Measurements from ENCODE around the gene GPR156. TPM values are rescaled to one million over a fixed set of nuclear protein-coding genes. Genes with fewer than 3 reads are reported as not detected.

The GPR156 gene
- total and polyA plus RNA-seq, 9 of the 15 experiments (the other 6 are each of a cell fraction or from before 2014, with no cell fraction given), result 0.07 to 0.14 (median 0.12) TPM; not detected in 5

- ChIA-PET CTCF (ENCODE audit: low intra/inter-chr PET ratio) (no interaction called here), POLR2A (no interaction called here)
- no peaks in the 10 kb centered on the region for H3K36me3 ChIP-seq (ENCODE audit: control insufficient read depth, insufficient read depth, low read length)
- no peaks in the 10 kb centered on the region for H3K79me2 ChIP-seq (ENCODE audit: control insufficient read depth, insufficient read depth, low read length)
- in situ Hi-C loops (cut with MboI), result no loop called here
- no peak overlapping the region for H2AFZ ChIP-seq (ENCODE audit: low read depth, low read length)
- FAIRE-seq (no peak), DNase-seq (ENCODE audit: extremely low read depth in 1 of 4, low spot score in 3 of 4) (no peak), ATAC-seq (no peak)
- H3K9ac ChIP-seq (ENCODE audit: insufficient read depth in 1 of 2, low read depth in 2 of 2, low read length in 2 of 2), result no peak overlapping the region
- H3K9me1 ChIP-seq (ENCODE audit: control insufficient read depth, insufficient read depth, low read length), result no peaks in the 10 kb centered on the region
- H3K27me3 ChIP-seq (ENCODE audit: control insufficient read depth in 2 of 2, insufficient read depth in 2 of 2, low read length in 2 of 2), result peaks cover 6 to 20% of the 10 kb centered on the region in 2 experiments; a peak in 4 of 5 replicates
- H3K4me1 ChIP-seq (replicated peaks in 1 of 2; ENCODE audit: control insufficient read depth in 2 of 2, insufficient read depth in 2 of 2, low read length in 2 of 2), result 0 out of 5 replicates have a peak, but pooled peaks cover 0 to 4% of the 10 kb centered on the region in 2 experiments
- H3K4me2 ChIP-seq (ENCODE audit: insufficient read depth, low read length), result no peak overlapping the region
- H4K20me1 ChIP-seq (replicated peaks; ENCODE audit: control insufficient read depth, insufficient read depth, low read length), result no peaks in the 10 kb centered on the region
- no peak overlapping the region for H3K27ac ChIP-seq (ENCODE audit: extremely low read depth, low read depth, low read length)
- BruUV-seq (replicated peaks), result no TSS peak
- no peaks in the 10 kb centered on the region for H3K9me3 ChIP-seq (replicated peaks; ENCODE audit: control insufficient read depth, insufficient read depth, low read depth, low read length)
- no peak for TF ChIP-seq CHD4 (IDR thresholded peaks at IDR 0.05; ENCODE audit: insufficient read depth, insufficient replicate concordance, low read depth, low read length, poor library complexity, severe bottlenecking)
- TF ChIP-seq NR2C2 (CRISPR knock-in tag; IDR thresholded peaks at IDR 0.05), result no peak
- TF ChIP-seq NR2C2 (tag; IDR thresholded peaks at IDR 0.05), result no peak
- no peak for TF ChIP-seq RFX1 (IDR thresholded peaks at IDR 0.05)
- H3K4me3 ChIP-seq, result no peak overlapping the region
- intact Hi-C loops (cut with micrococcal nuclease), result no loop called here
These were observed 121.2 kb downstream of the GPR156 start for GRCh38 chr3:120163816-120164215.

DNA sequence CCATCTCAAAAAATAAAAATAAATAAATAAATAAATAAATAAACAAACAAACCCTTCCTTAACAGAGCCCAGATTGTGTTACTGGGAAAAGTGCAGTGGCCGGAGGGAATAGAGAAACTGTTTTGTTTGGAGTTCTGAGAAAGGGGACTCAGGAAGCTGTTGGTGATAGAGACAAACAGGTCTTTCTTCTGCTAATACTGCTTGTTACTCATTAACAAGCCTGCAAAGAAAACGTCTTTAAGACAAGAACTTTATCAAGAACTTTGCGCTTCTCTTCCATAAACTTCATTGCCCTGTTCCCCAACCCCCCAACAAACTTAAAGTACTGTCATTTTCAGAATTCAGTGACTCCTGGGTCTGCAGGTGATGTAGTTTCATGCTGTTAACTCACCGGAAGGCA lies 122.0 kb downstream of the GPR156 start:
- no TSS peak for BruUV-seq (replicated peaks)
- ChIA-PET CTCF (ENCODE audit: low intra/inter-chr PET ratio) (no interaction called here), POLR2A (no interaction called here)
- Histone ChIP-seq H3K9me1 (ENCODE audit: control insufficient read depth, insufficient read depth, low read length) (no peaks in the 10 kb centered on the region), H3K9me3 (replicated peaks; ENCODE audit: control insufficient read depth, insufficient read depth, low read depth, low read length) (no peaks in the 10 kb centered on the region), H3K79me2 (ENCODE audit: control insufficient read depth, insufficient read depth, low read length) (no peaks in the 10 kb centered on the region), H3K4me2 (ENCODE audit: insufficient read depth, low read length) (no peak overlapping the region), H3K9ac (ENCODE audit: insufficient read depth in 1 of 2, low read depth in 2 of 2, low read length in 2 of 2) (no peak overlapping the region), H2AFZ (ENCODE audit: low read depth, low read length) (no peak overlapping the region), H4K20me1 (replicated peaks; ENCODE audit: control insufficient read depth, insufficient read depth, low read length) (no peaks in the 10 kb centered on the region), H3K4me1 (replicated peaks in 1 of 2; ENCODE audit: control insufficient read depth in 2 of 2, insufficient read depth in 2 of 2, low read length in 2 of 2) (0 out of 5 replicates have a peak, but pooled peaks cover 0 to 4% of the 10 kb centered on the region in 2 experiments), H3K4me3 (no peak overlapping the region), H3K27ac (ENCODE audit: extremely low read depth, low read depth, low read length) (no peak overlapping the region), H3K27me3 (ENCODE audit: control insufficient read depth in 2 of 2, insufficient read depth in 2 of 2, low read length in 2 of 2) (peaks cover 6 to 12% of the 10 kb centered on the region in 2 experiments; a peak in 4 of 5 replicates), H3K36me3 (ENCODE audit: control insufficient read depth, insufficient read depth, low read length) (no peaks in the 10 kb centered on the region)
- intact Hi-C loops (cut with micrococcal nuclease), result no loop called here
- no peak for DNase-seq (ENCODE audit: extremely low read depth in 1 of 4, low spot score in 3 of 4)
- 6% methylated on average over 4 of the region's 4 CpGs for WGBS (ENCODE audit: insufficient coverage, low coverage, missing lambda C conversion rate)
- no peak for ATAC-seq
- no peak for FAIRE-seq
- in situ Hi-C loops (cut with MboI), result no loop called here
- TF ChIP-seq, protein P1, sequence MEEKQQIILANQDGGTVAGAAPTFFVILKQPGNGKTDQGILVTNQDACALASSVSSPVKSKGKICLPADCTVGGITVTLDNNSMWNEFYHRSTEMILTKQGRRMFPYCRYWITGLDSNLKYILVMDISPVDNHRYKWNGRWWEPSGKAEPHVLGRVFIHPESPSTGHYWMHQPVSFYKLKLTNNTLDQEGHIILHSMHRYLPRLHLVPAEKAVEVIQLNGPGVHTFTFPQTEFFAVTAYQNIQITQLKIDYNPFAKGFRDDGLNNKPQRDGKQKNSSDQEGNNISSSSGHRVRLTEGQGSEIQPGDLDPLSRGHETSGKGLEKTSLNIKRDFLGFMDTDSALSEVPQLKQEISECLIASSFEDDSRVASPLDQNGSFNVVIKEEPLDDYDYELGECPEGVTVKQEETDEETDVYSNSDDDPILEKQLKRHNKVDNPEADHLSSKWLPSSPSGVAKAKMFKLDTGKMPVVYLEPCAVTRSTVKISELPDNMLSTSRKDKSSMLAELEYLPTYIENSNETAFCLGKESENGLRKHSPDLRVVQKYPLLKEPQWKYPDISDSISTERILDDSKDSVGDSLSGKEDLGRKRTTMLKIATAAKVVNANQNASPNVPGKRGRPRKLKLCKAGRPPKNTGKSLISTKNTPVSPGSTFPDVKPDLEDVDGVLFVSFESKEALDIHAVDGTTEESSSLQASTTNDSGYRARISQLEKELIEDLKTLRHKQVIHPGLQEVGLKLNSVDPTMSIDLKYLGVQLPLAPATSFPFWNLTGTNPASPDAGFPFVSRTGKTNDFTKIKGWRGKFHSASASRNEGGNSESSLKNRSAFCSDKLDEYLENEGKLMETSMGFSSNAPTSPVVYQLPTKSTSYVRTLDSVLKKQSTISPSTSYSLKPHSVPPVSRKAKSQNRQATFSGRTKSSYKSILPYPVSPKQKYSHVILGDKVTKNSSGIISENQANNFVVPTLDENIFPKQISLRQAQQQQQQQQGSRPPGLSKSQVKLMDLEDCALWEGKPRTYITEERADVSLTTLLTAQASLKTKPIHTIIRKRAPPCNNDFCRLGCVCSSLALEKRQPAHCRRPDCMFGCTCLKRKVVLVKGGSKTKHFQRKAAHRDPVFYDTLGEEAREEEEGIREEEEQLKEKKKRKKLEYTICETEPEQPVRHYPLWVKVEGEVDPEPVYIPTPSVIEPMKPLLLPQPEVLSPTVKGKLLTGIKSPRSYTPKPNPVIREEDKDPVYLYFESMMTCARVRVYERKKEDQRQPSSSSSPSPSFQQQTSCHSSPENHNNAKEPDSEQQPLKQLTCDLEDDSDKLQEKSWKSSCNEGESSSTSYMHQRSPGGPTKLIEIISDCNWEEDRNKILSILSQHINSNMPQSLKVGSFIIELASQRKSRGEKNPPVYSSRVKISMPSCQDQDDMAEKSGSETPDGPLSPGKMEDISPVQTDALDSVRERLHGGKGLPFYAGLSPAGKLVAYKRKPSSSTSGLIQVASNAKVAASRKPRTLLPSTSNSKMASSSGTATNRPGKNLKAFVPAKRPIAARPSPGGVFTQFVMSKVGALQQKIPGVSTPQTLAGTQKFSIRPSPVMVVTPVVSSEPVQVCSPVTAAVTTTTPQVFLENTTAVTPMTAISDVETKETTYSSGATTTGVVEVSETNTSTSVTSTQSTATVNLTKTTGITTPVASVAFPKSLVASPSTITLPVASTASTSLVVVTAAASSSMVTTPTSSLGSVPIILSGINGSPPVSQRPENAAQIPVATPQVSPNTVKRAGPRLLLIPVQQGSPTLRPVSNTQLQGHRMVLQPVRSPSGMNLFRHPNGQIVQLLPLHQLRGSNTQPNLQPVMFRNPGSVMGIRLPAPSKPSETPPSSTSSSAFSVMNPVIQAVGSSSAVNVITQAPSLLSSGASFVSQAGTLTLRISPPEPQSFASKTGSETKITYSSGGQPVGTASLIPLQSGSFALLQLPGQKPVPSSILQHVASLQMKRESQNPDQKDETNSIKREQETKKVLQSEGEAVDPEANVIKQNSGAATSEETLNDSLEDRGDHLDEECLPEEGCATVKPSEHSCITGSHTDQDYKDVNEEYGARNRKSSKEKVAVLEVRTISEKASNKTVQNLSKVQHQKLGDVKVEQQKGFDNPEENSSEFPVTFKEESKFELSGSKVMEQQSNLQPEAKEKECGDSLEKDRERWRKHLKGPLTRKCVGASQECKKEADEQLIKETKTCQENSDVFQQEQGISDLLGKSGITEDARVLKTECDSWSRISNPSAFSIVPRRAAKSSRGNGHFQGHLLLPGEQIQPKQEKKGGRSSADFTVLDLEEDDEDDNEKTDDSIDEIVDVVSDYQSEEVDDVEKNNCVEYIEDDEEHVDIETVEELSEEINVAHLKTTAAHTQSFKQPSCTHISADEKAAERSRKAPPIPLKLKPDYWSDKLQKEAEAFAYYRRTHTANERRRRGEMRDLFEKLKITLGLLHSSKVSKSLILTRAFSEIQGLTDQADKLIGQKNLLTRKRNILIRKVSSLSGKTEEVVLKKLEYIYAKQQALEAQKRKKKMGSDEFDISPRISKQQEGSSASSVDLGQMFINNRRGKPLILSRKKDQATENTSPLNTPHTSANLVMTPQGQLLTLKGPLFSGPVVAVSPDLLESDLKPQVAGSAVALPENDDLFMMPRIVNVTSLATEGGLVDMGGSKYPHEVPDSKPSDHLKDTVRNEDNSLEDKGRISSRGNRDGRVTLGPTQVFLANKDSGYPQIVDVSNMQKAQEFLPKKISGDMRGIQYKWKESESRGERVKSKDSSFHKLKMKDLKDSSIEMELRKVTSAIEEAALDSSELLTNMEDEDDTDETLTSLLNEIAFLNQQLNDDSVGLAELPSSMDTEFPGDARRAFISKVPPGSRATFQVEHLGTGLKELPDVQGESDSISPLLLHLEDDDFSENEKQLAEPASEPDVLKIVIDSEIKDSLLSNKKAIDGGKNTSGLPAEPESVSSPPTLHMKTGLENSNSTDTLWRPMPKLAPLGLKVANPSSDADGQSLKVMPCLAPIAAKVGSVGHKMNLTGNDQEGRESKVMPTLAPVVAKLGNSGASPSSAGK (IDR thresholded peaks at IDR 0.05), result no peak

Data from K562 (cell line).